Breast epithelium (tissue), 3 donors: Measurements from ENCODE around the gene TAF6L.

ENCODE experiments used
- POLR2A ChIP-seq: fragments of 450-650 bp; IDR thresholded peaks from one replicate; pipeline ENCODE4 v1.6.1; 2016; ENCODE audit warnings: antibody characterized with exemption, mild to moderate bottlenecking, moderate library complexity
- TF ChIP-seq, protein P1 (sequence below), 3 donors: fragments of 450-650 bp; IDR thresholded peaks; one replicate each; pipeline ENCODE4 v1.5.1; 2016 to 2017; ENCODE audit warnings: antibody characterized with exemption in 3 of 3, mild to moderate bottlenecking in 3 of 3, moderate library complexity in 3 of 3

DNA sequence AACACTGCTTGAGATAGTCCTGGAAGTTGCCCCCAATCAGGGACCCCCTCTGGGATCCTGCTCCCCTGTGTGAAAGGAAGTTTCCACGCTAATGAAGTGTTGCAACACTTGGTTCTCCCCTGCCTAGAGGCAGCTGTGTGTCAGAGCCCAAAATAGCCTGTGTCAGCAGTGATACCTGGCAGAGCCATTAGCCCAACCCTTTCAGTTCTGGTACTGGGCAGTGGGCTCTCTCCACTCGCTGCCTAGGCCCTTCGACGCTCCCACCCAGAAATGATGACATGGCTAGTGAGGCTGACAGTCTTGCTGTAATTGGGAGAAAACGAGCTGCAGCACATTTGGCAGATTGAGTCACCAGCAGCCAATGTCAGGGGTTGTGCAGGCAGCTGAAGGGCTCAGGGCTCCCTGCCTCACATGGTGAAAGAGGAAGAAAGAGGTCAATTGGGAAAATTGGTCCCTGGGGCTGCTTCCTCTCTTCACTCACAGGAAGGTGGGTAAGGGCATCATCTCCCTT is 35.5 kb downstream of the TAF6L start:
- TF ChIP-seq, protein P1, sequence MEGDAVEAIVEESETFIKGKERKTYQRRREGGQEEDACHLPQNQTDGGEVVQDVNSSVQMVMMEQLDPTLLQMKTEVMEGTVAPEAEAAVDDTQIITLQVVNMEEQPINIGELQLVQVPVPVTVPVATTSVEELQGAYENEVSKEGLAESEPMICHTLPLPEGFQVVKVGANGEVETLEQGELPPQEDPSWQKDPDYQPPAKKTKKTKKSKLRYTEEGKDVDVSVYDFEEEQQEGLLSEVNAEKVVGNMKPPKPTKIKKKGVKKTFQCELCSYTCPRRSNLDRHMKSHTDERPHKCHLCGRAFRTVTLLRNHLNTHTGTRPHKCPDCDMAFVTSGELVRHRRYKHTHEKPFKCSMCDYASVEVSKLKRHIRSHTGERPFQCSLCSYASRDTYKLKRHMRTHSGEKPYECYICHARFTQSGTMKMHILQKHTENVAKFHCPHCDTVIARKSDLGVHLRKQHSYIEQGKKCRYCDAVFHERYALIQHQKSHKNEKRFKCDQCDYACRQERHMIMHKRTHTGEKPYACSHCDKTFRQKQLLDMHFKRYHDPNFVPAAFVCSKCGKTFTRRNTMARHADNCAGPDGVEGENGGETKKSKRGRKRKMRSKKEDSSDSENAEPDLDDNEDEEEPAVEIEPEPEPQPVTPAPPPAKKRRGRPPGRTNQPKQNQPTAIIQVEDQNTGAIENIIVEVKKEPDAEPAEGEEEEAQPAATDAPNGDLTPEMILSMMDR (IDR thresholded peaks at IDR 0.05), result no peak
- TF ChIP-seq POLR2A, result no peak
